BE2C (cell line): ENCODE results near the gene CDH4.

ENCODE experiments used
- DNase-seq: peaks from one replicate; pipeline ENCODE4 v3.0.0-alpha.2; 2020
- H3K27me3 ChIP-seq: fragments of 250-450 bp; sonication (Bioruptor Pico); 2 replicates; pipeline ENCODE4 v1.5.1; 2020; ENCODE audit warnings: mild to moderate bottlenecking
- H3K36me3 ChIP-seq: fragments of 250-450 bp; sonication (Bioruptor Pico); 2 replicates; pipeline ENCODE4 v1.5.1; 2020; ENCODE audit warnings: mild to moderate bottlenecking
- H3K4me1 ChIP-seq: fragments of 250-450 bp; sonication (Bioruptor Pico); 2 replicates; pipeline ENCODE4 v1.5.1; 2020
- H3K4me3 ChIP-seq: 2 replicates; pipeline ENCODE4 v1.5.1; 2011; ENCODE audit warnings: low read depth, low read length
- H3K9me3 ChIP-seq: fragments of 250-450 bp; sonication (Bioruptor Pico); 2 replicates; pipeline ENCODE4 v1.5.1; 2020
- CTCF ChIP-seq: IDR thresholded peaks from 2 replicates; pipeline ENCODE4 v1.5.1; 2012; ENCODE audit warnings: mild to moderate bottlenecking, low read depth, low read length

Gene CDH4

GRCh38 chr20:61701802-61702201 is 449.7 kb downstream of the CDH4 start:
- DNase-seq, result no peak
- TF ChIP-seq CTCF, result no peak
- H3K36me3 ChIP-seq, result no peaks in the 10 kb centered on the region
- H3K4me3 ChIP-seq, result no peak overlapping the region
- H3K27me3 ChIP-seq, result peaks cover 5% of the 10 kb centered on the region
- H3K4me1 ChIP-seq, result no peaks in the 10 kb centered on the region
- H3K9me3 ChIP-seq, result no peaks in the 10 kb centered on the region

DNA sequence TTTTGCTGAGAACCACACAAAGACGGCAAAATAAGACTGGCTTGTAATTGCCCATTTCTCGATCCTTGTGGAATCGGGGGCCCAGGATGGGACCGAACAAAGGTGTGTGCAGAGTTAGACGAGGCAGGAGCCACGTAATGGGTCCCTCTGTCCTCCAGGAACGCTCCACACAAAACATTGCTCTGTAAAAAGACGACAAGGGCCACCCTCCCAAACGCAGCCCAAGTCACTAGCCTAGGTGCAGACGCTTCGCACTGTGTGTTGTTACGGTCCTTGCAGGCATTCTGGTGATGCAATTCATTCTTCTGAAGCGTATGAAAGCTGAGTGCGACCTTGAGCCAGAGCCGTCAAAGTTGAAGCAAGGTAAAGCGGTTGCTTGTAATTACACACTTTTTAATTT is 450.2 kb downstream of the CDH4 start:
- H3K9me3 ChIP-seq, result no peaks in the 10 kb centered on the region
- no peaks in the 10 kb centered on the region for H3K4me1 ChIP-seq
- no peaks in the 10 kb centered on the region for H3K36me3 ChIP-seq
- H3K27me3 ChIP-seq, result peaks cover 5% of the 10 kb centered on the region
- no peak overlapping the region for H3K4me3 ChIP-seq
- TF ChIP-seq CTCF, result no peak
- no peak for DNase-seq

- no peak for DNase-seq
- Histone ChIP-seq H3K9me3 (no peaks in the 10 kb centered on the region), H3K4me3 (no peak overlapping the region), H3K36me3 (no peaks in the 10 kb centered on the region), H3K27me3 (peaks cover 5% of the 10 kb centered on the region), H3K4me1 (no peaks in the 10 kb centered on the region)
- TF ChIP-seq CTCF, result no peak
These were observed 452.6 kb downstream of the CDH4 start for GRCh38 chr20:61704661-61705060.

GRCh38 chr20:61705386-61706258 is 453.6 kb downstream of the CDH4 start:
- peaks cover 5% of the 10 kb centered on the region for H3K27me3 ChIP-seq
- DNase-seq, result no peak
- no peak for TF ChIP-seq CTCF
- H3K4me3 ChIP-seq, result no peak overlapping the region
- H3K4me1 ChIP-seq, result no peaks in the 10 kb centered on the region
- H3K9me3 ChIP-seq, result no peaks in the 10 kb centered on the region
- H3K36me3 ChIP-seq, result no peaks in the 10 kb centered on the region

DNA sequence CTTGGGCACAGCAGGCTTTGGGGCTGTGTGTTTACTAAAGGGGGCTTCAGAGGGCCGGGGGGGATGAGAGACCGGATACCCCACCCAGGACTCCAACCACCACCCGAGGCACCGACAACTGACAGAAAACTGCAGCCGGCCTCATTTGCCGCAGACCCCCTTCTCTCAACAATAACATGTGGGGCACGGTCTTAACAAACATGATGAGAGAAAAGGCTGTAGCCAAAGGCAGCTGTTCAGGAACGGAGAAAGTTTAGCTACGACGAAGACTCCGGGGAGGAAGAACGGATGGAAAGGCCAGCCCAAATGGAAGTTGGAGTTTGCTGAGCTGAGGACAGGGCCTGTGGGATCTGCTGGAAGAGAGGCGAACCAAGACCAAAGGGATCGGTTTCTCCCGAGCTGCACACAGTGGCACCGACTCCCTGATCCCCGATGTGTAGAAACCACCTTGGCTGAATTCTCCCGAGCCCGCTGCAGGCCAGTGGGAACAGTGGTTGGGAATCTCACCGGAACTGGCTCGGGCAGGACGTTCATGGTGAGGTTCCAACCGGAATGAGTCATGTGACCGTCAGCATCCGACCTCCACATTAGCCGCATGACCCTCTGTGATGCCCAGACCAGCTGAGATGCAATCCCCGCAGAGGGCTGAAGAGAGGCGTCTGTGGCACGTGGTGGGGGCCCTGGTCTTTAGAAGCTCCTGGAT is 454.3 kb downstream of the CDH4 start:
- H3K4me1 ChIP-seq, result no peaks in the 10 kb centered on the region
- no peak overlapping the region for H3K4me3 ChIP-seq
- peaks cover 5% of the 10 kb centered on the region for H3K27me3 ChIP-seq
- H3K9me3 ChIP-seq, result no peaks in the 10 kb centered on the region
- no peak for TF ChIP-seq CTCF
- DNase-seq, result no peak
- H3K36me3 ChIP-seq, result no peaks in the 10 kb centered on the region

DNA sequence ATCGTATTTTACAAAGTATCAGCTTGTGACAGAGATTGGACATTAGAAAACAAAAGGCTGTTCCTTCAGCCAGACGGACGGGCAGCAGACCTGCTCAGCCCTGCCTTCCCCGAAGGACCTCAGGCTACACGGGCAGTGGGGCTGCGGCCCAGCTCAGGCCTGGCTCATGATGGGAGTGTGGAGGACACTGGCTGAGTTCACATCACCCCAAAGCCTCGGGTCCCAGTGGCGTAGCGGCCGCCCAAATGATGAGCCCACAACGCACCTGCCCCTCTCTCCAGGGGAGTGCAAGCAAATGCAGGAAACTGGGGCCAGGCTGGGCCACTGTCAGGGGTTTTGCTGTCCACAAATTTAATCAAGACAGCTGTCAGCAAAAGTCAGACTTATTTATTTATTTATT is 456.8 kb downstream of the CDH4 start:
- no peak for DNase-seq
- no peaks in the 10 kb centered on the region for H3K36me3 ChIP-seq

More for the DNA sequence above, 456.8 kb downstream of the CDH4 start:
- Histone ChIP-seq H3K4me1 (no peaks in the 10 kb centered on the region), H3K4me3 (no peak overlapping the region), H3K9me3 (no peaks in the 10 kb centered on the region), H3K27me3 (no peaks in the 10 kb centered on the region)
- no peak for TF ChIP-seq CTCF
